ENCODE results near the gene UBE2K.
"Not testable (repeated sequence)": the region's sequence is repeated elsewhere in the genome, so short reads cannot be mapped to it uniquely, and the experiment has no call there.

Gene UBE2K
- total RNA-seq = 31.6 to 51.4 (median 34.9) reads per million in 4 donors

- peak; percentile 82 to 91 (median 85) for DNase-seq
Observed at GRCh38 chr4:39697740-39698423, at the start of gene UBE2K. Gene UBE2K (plus strand): TSS chr4:39698136. CDS start chr4:39698328, 192 bp downstream.

- no peak for DNase-seq
Observed at GRCh38 chr4:39648213-39648612, 49.7 kb upstream of the UBE2K start.

GRCh38 chr4:39648827-39649558 is 48.9 kb upstream of the UBE2K start:
- no peak for DNase-seq

- DNase-seq = no peak
Observed at GRCh38 chr4:39649639-39650265, 48.2 kb upstream of the UBE2K start.

- not testable (repeated sequence) for DNase-seq
Observed at GRCh38 chr4:39651586-39651985, 46.4 kb upstream of the UBE2K start.

GRCh38 chr4:39655211-39655610 is 42.7 kb upstream of the UBE2K start:
- no peak for DNase-seq

- no peak for DNase-seq
Observed at GRCh38 chr4:39655876-39656275, 42.1 kb upstream of the UBE2K start.

- DNase-seq = not testable (repeated sequence)
Observed at GRCh38 chr4:39656638-39657037, 41.3 kb upstream of the UBE2K start.

- no peak for DNase-seq
Observed at GRCh38 chr4:39657465-39657864, 40.5 kb upstream of the UBE2K start.

GRCh38 chr4:39658756-39659155 is 39.2 kb upstream of the UBE2K start:
- no peak for DNase-seq

GRCh38 chr4:39660045-39660444 is 37.9 kb upstream of the UBE2K start:
- DNase-seq = no peak

GRCh38 chr4:39660757-39661156 is 37.2 kb upstream of the UBE2K start:
- DNase-seq = no peak

GRCh38 chr4:39662683-39663082 is 35.3 kb upstream of the UBE2K start:
- no peak for DNase-seq

- DNase-seq = no peak
Observed at GRCh38 chr4:39664828-39665731, 32.9 kb upstream of the UBE2K start.

- no peak for DNase-seq
Observed at GRCh38 chr4:39667706-39668105, 30.2 kb upstream of the UBE2K start.

GRCh38 chr4:39668887-39669286 is 29.0 kb upstream of the UBE2K start:
- DNase-seq = no peak

- DNase-seq = not testable (repeated sequence)
Observed at GRCh38 chr4:39670296-39670695, 27.6 kb upstream of the UBE2K start.

GRCh38 chr4:39675681-39676080 is 22.3 kb upstream of the UBE2K start:
- not testable (repeated sequence) for DNase-seq

GRCh38 chr4:39681003-39681402 is 16.9 kb upstream of the UBE2K start:
- DNase-seq = not testable (repeated sequence)

- no peak for DNase-seq
Observed at GRCh38 chr4:39682138-39682537, 15.8 kb upstream of the UBE2K start.

- DNase-seq = no peak
Observed at GRCh38 chr4:39685990-39686389, 11.9 kb upstream of the UBE2K start.

GRCh38 chr4:39687014-39687413 is 10.9 kb upstream of the UBE2K start:
- no peak for DNase-seq

- DNase-seq = no peak
Observed at GRCh38 chr4:39689970-39690369, 8.0 kb upstream of the UBE2K start.

Measured in T-helper 1 cell (primary cell).